K562 (cell line): ENCODE measurements around the gene RELL2. TPM values are rescaled to one million over a fixed set of nuclear protein-coding genes. Genes with fewer than 3 reads are reported as not detected.

Source experiments
- EGR1 ChIP-seq: fragments of 450-650 bp; conservative IDR thresholded peaks from 2 replicates; pipeline ENCODE4 v1.6.1; 2017; ENCODE audit warnings: mild to moderate bottlenecking
- FOXK1 ChIP-seq: sonication (generic); formaldehyde crosslinking; IDR thresholded peaks from 2 replicates; pipeline ENCODE4 v1.8.0; 2022; ENCODE audit warnings: missing genetic modification reagents, mild to moderate bottlenecking, borderline replicate concordance
- NCOA4 ChIP-seq: fragments of 450-650 bp; IDR thresholded peaks from 2 replicates; pipeline ENCODE4 v1.6.1; 2018; ENCODE audit warnings: mild to moderate bottlenecking; ENCODE audit not compliant: partially characterized antibody
- PCBP1 ChIP-seq: fragments of 200-400 bp; formaldehyde crosslinking; IDR thresholded peaks from 2 replicates; pipeline ENCODE4 v1.6.1; 2018; ENCODE audit warnings: mild to moderate bottlenecking, low read depth, low read length; ENCODE audit not compliant: poor library complexity, severe bottlenecking
- SP1 ChIP-seq: sonication (generic); formaldehyde crosslinking; IDR thresholded peaks from 2 replicates; pipeline ENCODE4 v1.8.1; 2022; ENCODE audit warnings: mild to moderate bottlenecking, missing genetic modification reagents
- STAT5A ChIP-seq: IDR thresholded peaks from 2 replicates; pipeline ENCODE4 v1.6.1; 2012; ENCODE audit warnings: low read length, inconsistent platforms, borderline replicate concordance
- polyA plus RNA-seq, 8 experiments: library from polyadenylated mRNA; depleted of rRNA in 4 of 8; stranded (reverse) in 5 of 8; unstranded in 3 of 8; fragments of >200 nt; fragmentation: Nextera tagmentation in 2 of 8; fragmentation: Illumina TruSeq in 1 of 8; extraction: Ambion mirVana in 2 of 8; extraction: Trizol in 1 of 8; gene quantifications; 2 replicates each; pipeline versions ENCODE4 v1.2.1 to v1.2.3, GENCODE V29; 2011 to 2014; ENCODE audit warnings: inconsistent platforms in 1 of 8, missing spikeins in 1 of 8
- total RNA-seq, 7 experiments: library from RNA; depleted of rRNA in 6 of 7; stranded (reverse); fragments of >200 nt in 6 of 7; fragmentation: Illumina TruSeq in 2 of 7; extraction: Trizol in 2 of 7; gene quantifications; 2 replicates each; pipeline versions ENCODE4 v1.2.1 to v1.2.3, GENCODE V29; 2011 to 2021; ENCODE audit warnings: low replicate concordance in 1 of 7
- TF ChIP-seq, protein P1 (sequence below): fragments of 250-450 bp; sonication (Bioruptor Pico); IDR thresholded peaks from 2 replicates; pipeline ENCODE4 v1.4.0; 2020
- TF ChIP-seq, protein P2 (sequence below), 2 experiments: IDR thresholded peaks; 2 replicates each; pipeline ENCODE4 v1.6.1; 2011; ENCODE audit warnings: borderline replicate concordance in 1 of 2, control low read depth in 1 of 2, low read depth in 1 of 2, low read length in 1 of 2, mild to moderate bottlenecking in 1 of 2, mixed read lengths in 1 of 2, moderate library complexity in 1 of 2; ENCODE audit not compliant: insufficient read depth in 1 of 2, insufficient read length in 1 of 2, poor library complexity in 1 of 2, severe bottlenecking in 1 of 2; ENCODE audit errors: extremely low read depth in 1 of 2
- TF ChIP-seq, protein P3 (sequence below): sonication (generic); formaldehyde crosslinking; IDR thresholded peaks from 2 replicates; pipeline ENCODE4 v1.8.0; 2022; ENCODE audit warnings: missing genetic modification reagents, mild to moderate bottlenecking, moderate library complexity, borderline replicate concordance

Gene RELL2
- total and polyA plus RNA-seq, 9 of the 15 experiments (the other 6 are each of a cell fraction or from before 2014, with no cell fraction given): 0.06 to 36.0 (median 14.3) TPM

DNA sequence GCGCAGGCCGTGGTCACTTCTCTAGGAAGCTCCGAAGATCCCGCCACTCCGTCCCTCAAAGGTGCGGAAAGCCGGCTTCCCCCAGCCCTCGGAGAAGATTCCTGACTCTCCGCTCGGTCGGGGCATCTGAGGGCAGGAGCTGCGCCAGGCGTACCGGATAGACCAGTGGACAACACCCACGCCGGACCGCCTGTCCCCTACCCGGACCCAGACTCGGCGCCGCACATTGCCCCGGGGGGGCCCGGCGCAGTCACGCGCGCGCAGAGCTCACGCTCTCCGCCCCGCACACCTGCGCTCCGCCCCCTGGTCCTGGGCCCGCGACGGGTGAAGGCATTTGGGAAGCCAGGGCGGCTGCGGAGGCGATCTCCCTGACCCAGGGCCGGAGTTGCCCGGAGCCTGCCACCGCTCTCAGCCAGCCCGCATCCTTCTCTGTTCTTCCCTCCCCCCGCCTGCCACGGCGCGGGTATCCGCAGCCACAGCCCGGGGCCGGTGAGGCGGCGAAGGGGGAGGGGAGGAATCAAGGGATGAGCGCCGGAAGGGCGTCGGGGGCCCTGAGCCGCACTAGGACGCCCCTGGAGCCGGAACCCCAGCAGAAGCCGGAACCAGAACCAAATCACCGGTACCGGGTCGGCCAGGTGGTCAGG is 448 bp downstream of the RELL2 start (continued):
- TF ChIP-seq PCBP1 (peak; percentile 76), STAT5A (no peak), SP1 (CRISPR knock-in tag) (0 out of 2 replicates have a peak, but pooled peaks have one; percentile 54), EGR1 (0 out of 2 replicates have a peak, but pooled peaks have one; percentile 21), FOXK1 (CRISPR knock-in tag) (peak; percentile 52; the same call in 1 of the 2 replicates), NCOA4 (no peak)
- TF ChIP-seq, protein P1, sequence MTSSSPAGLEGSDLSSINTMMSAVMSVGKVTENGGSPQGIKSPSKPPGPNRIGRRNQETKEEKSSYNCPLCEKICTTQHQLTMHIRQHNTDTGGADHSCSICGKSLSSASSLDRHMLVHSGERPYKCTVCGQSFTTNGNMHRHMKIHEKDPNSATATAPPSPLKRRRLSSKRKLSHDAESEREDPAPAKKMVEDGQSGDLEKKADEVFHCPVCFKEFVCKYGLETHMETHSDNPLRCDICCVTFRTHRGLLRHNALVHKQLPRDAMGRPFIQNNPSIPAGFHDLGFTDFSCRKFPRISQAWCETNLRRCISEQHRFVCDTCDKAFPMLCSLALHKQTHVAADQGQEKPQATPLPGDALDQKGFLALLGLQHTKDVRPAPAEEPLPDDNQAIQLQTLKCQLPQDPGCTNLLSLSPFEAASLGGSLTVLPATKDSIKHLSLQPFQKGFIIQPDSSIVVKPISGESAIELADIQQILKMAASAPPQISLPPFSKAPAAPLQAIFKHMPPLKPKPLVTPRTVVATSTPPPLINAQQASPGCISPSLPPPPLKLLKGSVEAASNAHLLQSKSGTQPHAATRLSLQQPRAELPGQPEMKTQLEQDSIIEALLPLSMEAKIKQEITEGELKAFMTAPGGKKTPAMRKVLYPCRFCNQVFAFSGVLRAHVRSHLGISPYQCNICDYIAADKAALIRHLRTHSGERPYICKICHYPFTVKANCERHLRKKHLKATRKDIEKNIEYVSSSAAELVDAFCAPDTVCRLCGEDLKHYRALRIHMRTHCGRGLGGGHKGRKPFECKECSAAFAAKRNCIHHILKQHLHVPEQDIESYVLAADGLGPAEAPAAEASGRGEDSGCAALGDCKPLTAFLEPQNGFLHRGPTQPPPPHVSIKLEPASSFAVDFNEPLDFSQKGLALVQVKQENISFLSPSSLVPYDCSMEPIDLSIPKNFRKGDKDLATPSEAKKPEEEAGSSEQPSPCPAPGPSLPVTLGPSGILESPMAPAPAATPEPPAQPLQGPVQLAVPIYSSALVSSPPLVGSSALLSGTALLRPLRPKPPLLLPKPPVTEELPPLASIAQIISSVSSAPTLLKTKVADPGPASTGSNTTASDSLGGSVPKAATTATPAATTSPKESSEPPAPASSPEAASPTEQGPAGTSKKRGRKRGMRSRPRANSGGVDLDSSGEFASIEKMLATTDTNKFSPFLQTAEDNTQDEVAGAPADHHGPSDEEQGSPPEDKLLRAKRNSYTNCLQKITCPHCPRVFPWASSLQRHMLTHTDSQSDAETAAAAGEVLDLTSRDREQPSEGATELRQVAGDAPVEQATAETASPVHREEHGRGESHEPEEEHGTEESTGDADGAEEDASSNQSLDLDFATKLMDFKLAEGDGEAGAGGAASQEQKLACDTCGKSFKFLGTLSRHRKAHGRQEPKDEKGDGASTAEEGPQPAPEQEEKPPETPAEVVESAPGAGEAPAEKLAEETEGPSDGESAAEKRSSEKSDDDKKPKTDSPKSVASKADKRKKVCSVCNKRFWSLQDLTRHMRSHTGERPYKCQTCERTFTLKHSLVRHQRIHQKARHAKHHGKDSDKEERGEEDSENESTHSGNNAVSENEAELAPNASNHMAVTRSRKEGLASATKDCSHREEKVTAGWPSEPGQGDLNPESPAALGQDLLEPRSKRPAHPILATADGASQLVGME (CRISPR knock-in tag): no peak
- TF ChIP-seq, protein P2, sequence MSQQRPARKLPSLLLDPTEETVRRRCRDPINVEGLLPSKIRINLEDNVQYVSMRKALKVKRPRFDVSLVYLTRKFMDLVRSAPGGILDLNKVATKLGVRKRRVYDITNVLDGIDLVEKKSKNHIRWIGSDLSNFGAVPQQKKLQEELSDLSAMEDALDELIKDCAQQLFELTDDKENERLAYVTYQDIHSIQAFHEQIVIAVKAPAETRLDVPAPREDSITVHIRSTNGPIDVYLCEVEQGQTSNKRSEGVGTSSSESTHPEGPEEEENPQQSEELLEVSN (IDR thresholded peaks at IDR 0.05; ENCODE audit: borderline replicate concordance in 1 of 2, extremely low read depth in 1 of 2, insufficient read depth in 1 of 2, insufficient read length in 1 of 2, low read depth in 1 of 2, low read length in 1 of 2, poor library complexity in 1 of 2, severe bottlenecking in 1 of 2): peak in 1 of 2 experiments; percentile 12
- TF ChIP-seq, protein P3, sequence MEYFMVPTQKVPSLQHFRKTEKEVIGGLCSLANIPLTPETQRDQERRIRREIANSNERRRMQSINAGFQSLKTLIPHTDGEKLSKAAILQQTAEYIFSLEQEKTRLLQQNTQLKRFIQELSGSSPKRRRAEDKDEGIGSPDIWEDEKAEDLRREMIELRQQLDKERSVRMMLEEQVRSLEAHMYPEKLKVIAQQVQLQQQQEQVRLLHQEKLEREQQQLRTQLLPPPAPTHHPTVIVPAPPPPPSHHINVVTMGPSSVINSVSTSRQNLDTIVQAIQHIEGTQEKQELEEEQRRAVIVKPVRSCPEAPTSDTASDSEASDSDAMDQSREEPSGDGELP: peak; percentile 6; the same call in 1 of the 2 replicates
